ENCODE measurements around the gene RIT2.

- TF ChIP-seq CTCF (IDR thresholded peaks at IDR 0.05; ENCODE audit: low read length), result no peak
- no peak for TF ChIP-seq EZH2 (IDR thresholded peaks at IDR 0.05; ENCODE audit: borderline replicate concordance, low read length)
Measured at GRCh38 chr18:42821492-42821891, 294.0 kb downstream of the RIT2 start.

Data from OCI-LY1 (cell line).